HG03354 (cell line): ENCODE results near the gene XRN2.

ENCODE experiments used
- ATAC-seq: cut with Tn5 transposase; IDR thresholded peaks from one replicate; pipeline ENCODE4 v1.9.1; 2021; ENCODE audit warnings: mild to moderate bottlenecking; ENCODE audit not compliant: unreplicated experiment, poor library complexity, severe bottlenecking

The XRN2 gene

DNA sequence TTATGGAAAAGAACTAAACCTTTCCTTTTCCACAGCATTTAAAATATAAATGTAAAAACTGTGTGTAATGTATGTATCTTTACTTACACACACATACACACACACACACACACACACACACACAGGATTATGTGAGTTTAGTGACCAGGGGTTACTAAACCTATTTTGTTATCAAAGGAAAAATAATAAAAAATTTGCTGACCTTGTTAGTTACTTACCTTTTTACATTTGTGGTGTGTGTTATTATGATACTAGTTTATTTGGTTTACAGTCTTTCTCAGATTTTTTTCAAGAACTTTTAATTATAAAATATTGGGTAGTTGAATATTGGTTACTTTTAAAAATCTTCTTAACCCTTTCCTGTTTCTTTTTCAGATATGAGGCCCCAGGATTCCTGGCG lies 78.5 kb downstream of the XRN2 start:
- ATAC-seq, result no peak

DNA sequence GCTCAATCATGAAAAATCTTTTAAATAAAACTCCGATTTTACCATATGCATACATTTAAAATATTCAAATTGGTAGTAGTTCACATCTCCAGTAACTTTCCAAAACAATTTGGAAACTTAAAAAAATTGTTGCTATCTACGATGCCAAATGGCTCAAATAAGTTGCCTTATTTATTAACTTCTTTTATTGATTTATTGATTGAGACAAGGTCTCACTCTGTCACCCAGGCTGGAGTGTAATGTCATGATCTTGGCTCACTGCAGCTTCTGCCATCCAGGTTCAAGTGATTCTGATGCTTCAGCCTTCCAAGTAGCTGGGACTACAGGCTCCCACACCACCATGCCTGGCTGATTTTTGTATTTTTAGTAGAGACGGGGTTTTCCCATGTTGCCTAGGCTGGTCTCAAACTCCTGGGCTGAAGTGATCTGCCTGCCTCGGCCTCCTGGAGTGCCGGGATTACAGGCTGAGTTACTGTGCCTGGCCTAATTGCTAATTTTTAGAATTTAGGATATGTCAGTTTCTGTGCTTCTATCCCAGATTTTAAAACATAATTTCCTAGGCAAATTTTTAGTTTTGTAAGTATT lies 81.3 kb downstream of the XRN2 start:
- no peak for ATAC-seq

DNA sequence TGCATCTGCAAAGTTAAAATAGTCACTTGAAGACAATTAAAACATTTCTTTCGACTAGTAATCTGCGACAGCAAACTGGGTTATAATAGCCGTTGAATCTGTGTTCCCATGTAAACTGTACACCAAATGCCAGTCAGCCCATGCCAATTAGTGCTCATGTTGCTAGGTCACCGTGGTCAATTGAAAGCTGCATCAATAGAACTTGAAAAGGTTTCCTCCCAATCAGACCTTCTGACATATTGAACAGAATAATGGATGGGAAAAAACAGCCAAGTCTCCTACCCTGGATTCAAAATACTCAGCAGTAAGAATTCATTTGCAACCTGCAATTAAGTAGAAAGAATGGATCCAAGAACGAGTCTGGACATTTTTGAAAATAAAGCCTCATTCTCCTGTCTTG lies 83.0 kb downstream of the XRN2 start:
- no peak for ATAC-seq

DNA sequence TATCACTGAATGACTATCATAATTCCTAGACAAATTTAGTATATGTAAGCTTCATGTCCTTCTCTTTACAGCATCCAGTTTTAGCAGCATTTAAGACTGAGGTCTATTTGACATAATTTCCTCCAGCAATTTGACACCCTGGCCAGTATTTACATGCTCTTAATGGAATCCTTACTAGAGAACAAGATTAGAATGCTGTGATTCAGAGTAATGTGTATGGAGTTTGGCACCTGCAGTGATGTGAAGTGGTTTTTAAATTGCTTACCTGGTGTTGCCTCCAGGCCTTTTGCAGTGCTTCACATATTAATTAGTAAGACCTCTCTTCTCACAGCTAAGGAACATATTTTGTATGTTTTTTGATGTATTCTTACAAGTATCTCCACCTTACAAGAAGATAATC lies 84.4 kb downstream of the XRN2 start:
- no peak for ATAC-seq

DNA sequence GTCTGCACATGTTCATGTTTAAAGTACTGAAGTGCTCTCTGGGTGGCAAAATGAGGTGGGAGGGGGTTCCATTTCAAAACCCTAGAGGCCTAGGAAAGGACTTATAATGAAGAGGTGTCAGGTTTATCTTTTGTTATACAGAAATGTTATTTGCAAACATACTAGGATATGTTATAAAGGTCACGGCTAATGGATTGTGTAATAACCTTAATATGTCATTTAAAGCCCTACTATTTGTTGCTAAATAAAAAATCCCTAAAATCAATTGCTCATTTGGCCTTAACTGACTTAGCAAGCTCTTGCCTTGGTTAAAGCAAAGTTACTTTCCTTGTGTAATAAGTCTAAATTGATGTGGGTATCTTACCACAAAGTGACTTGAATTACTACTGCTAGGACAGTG lies 85.4 kb downstream of the XRN2 start:
- no peak for ATAC-seq

DNA sequence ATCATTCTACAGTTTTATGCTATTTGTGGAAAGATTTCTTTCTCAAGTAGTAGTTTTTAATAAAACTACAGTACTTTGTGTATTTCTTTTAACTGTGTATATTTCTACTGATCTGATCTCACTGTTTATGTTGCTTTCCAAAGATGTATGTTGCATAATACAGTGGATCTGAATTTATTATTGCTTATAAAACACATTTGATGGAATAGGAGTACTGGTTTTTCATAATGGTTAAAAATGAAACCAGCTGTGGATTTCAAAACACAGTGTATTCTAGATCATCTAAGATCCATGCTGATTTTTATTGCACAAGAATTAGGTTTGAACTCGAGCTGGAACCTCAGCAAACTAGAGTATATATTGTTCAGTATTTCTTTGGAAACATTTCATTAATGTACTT lies 86.2 kb downstream of the XRN2 start:
- no peak for ATAC-seq

DNA sequence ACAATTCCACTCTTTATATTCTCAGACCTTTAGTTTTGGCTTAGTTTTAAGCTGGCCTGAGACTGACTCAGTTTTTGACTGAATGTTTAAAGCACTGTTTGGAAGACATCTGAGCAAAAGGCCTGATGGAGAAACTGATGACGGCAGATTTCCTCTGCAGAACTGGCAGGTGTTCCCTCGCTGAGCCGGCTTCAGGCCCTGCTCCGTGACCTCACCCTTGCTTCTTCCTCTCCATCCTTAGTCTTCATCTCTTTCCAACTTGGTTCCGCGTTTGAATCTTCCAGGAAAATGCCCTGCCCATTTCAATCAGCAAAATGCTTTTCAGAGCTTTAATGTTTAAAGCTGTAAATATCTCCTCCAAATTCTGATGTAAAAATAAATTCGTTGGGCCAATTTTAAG lies 87.6 kb downstream of the XRN2 start:
- ATAC-seq, result no peak

DNA sequence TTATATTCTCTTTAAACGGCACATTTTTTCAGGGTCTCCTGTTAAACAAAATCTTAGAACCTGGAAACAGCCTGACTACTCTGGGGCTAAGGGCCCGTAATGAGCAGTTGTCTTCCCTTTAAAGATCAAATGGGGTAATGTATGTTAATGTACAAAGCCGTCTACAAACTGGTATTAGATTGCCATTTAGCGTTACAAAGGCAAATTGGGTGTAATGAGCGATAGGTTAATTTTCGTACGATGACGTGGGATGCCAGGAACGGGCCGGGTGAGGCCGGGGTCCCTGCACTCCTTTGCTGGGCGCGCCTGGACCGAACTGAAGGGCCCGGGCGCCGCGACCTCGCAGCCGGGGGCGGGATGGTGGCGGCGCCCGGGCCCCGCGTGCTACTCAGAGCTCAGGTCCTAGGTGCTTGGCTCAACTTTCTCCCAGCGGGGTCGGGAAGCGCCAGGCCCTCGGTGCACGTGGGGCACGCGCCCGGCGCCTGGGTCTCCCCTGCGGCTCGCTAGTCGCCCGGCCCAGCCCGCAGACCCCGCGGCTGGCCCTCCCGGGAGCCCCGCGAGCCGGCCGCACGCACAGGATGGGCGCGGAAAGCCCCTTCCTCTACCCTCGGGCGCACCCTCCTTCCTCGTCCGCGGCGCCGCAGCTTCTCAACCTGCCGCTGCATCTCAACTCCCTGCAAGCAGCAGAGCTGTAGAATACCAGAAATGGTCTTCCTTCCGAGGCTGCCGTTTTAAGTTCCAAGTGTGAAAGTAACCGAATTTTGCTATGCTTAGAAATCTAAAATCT lies 88.2 kb downstream of the XRN2 start:
- no peak for ATAC-seq

DNA sequence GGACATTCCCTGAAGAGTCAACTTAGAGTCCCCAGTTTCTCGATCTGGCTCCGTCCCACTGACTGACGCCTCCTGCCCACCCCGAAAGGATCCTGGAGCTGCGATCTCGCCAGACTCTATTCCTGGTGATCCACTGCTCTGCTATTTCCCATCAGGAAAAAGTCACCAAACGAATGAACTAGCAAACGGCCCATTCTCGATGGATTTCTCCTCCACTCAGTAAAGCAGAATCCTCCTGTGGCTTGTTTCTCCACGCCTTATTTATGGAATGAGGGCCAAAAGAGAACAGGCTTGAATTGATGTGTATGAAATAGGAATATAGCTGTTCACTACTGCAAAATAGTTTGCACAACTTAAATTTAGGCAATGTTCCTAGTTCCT lies 88.8 kb downstream of the XRN2 start:
- no peak for ATAC-seq

DNA sequence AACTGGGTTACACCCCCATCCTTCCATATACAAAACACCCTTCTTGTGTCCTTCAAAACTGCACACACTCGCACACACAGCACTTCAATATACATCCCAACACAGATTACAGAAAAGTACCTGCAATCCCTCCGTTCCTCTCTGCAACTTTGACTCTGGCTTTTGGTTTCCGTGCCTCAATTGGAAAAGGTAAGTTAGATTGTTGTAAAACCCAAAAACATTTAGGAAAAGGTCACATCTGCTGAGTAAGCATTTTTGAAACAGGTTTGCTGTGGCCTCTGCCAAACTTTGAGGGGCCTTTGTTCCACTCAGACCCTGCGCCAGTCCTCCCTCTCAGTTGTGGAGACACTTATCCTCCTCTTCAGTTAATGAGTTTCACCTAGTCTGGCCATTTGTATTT lies 90.0 kb downstream of the XRN2 start:
- no peak for ATAC-seq

DNA sequence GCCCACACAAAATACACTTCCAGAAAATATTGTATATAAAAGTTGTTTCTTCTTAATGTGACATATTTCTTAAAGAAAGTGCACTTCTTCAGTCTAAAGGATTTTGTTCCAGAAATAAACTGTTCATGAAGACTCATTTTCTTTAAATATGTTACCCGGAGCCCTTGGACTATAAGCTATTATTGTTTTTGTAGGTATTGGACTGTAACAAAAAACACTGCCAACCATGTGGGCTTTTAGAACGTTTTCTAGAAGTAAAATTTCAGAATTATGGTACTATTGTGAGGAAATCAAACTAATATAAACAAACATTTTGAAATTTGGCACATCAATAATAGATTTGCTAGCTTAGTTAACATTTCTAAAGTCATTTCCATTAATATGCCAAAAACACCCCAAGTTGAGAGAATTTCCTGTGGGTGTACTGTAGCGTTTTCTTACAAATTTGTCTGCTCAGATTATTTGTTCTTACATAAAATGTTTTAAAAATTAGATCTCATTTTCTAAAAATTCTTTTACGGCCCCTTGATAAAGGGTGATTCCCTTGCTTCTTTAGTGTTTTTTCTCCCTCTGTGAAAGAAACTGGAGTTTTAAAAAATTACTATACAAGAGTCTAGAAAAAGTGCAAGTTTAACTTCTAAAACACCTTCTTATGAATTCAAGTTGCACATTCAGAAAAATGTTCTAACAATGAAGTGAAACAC lies 90.8 kb downstream of the XRN2 start:
- no peak for ATAC-seq

DNA sequence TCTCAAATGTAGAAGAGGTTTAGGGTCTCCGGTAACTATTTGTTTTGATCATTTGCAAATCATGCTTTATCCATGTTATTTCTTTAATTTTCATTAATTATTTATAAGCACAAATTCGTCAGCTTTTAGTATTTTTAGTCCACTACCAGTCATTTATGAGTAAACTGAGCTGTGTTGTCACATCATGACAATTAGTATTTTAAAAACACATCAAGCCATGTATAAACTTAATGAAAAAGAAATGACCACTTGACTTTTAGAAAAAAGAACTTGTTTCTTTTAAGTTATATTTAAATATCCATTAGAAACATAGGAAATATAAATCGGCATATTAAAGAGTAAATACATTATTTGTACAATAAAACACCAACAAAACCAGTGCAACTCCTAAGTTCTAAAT lies 91.4 kb downstream of the XRN2 start:
- ATAC-seq, result no peak

DNA sequence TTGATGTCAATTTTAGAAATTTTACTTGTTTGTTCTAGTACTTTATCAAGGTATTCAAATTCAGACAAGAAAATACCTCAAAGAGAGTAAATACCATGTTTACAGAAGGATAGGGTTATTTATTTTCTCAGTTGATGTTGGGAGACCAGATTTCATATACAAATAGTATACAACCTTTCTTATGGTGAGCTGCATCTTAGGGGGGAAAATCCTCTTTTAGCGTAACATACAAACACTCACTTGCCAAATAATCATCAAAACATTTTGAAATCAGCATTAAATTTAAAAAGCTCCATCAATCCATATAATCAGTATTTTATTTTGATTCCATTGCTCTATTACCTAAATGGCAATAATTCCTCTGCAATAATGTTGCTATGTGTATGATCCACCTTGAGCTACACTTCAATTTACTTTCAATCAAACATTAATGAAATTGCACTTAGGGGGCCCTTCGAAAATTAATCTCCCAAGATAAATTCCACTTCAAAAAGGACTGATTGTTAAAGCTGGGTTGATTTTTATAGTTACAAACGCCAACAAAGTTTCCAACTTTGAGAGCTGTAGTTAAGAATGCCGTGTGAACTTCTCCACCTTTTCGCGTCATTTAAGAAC lies 92.0 kb downstream of the XRN2 start:
- ATAC-seq, result no peak

DNA sequence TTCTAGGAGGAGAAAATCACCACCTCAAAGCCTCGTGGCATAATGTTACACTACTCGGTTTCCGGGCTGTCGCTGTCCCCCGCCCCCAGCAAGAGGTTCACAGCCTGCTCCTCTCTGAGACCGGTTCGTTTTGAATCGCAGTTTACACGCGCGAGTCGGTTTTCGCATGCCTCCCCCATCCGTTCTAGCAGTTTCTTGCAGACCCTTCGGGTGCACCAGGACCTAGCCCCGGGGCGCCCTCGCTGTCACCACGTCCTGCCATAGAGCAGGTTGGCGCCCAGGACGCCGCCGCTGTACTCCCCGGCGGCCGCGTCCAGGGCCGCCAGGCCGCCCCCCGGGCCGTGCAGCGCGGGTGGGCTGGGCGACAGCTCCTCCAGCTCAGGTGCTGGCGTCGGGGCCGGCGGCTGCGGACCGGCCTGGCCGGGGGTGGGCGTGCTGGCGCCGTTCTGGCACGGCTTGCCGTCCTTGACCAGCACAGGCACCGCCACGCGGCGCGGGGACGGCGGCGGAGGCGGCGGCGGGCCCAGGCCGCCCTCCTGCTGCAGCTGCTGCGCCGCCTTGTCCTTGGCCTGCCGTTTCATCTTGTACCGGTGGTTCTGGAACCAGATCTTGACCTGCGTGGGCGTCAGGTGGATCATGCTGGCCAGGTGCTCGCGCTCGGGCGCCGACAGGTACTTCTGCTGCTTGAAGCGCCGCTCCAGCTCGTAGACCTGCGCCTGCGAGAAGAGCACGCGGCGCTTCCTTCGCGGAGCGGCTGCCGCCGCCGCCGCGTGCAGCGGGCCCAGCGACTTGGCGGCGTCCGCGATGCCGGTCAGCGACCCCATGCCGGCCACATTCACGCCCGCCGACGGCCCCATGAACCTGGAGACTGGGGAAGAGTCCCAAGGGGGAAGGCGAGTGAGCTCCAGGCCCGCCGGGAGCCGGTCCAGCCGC lies 92.8 kb downstream of the XRN2 start:
- peak; percentile 32 for ATAC-seq

DNA sequence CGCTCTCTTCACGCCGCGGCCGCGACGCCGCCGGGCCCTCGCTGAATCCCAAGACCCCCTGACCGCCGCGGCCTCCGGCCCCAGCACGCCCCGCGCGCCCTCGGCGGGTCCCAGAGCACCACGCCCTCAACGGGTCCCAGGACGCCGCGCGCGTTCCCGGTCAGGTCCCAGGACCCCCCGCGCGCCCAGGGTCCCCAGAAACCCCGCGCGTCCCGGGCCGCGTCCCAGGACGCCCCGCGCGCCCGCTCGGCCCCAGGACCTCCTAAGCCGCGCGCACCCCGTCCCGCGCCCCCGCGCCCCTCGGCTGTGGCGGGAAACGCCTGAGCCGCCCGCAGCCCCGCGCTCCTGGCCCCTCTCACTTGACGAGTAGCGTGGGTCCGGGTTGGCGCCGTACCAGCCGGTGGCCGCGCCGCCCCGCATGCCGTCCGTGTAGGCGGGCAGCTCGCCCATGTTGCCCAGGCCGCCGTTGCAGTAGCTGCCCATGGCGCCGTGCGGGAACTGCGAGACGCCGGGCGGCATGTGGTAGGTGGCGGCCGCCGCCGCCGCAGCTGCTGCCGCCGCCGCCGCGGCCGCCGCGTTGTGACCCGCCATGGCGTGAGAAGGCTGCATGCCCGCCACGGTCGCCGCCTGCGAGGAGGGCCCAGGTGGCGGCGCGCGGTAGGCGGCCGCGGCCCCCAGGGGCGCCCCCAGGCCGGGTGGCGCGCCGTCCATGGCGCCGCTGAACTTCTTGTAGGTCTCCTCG lies 93.6 kb downstream of the XRN2 start:
- ATAC-seq, result peak; percentile 40

DNA sequence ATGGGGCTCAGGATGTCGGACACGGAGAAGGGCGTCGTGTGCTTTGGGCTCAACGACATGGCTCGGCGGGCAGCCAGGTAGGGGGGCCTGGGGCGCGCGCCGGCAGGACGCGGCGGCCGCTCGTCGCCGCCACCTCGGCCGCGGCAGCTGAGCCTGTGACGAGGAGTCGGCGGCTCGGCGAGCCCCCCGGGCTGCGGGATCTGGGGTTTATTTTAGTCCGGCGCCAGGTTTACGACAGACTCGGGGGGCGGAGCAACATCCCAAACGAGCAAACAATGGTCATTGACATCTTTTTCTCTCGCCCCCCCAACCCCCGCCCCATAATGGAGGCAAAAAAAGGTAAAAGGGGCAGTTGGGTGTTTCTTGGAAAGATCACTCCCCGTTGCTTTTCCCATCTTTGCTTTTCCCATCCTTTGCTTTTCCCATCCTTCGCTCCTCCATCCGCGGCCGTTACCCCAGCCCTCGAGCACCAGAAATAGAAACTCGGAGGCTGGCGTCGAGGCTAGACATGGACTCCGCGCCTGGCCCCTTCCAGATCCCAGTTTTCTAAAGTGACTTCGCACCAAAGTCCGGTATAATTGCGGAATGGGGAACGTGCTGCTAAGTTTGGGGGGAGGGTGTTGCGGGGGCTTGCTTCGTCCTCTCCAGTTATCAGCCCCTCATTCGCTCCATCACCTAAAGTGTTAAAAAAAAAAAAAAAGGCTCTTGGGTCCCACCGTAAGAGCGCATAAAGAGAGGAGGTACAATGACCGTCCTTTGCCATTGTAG lies 94.4 kb downstream of the XRN2 start, which contains the start of gene NKX2-4:
Gene NKX2-4, minus strand, starts transcription at position 186 of the 768 bp plus-strand sequence. Its CDS starts 127 bp downstream, at position 59.
- ATAC-seq, result no peak

DNA sequence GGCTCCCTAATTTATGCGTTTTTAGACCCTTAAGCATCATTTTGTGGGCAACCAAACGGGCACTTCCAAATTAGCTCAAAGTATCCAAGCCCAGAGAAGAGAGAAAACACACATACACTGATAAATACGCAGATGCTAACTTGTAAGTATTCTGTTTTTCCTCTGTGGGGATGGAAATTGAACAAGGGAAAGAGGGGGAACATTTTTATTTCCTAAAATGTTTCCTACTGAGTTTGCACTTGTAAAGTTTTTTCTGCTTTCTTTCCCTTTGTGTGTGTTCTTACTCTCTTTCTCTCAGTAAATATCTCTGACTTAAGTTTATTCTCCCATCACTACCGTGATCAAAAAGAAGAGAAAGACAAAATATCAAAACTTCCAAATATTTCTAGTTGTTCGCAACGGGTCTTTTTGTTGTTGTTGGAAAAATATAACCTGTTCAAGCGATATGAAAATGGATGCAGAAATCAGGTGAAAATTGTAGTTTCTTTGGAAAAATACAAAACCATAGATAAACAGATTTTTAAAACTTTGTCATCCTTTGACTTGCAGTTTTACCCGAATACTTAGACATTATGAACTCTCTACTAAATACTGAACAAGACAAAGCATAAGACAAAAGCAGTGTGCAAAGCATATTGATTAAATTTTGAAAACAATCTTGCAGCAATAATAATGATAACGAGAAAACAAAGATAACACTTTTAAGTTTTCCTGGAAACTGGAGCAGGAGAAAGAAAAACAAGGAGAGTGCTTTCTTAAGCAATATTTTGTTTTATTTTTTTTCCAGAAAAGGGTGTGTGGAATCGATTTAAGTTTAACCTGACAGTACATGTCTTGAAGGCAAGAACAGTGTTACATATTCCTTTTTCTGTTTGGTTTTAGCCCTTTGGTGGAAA lies 95.2 kb downstream of the XRN2 start:
- ATAC-seq, result no peak
